Uterus (tissue), 4 donors: Measurements from ENCODE around the gene TMEM63B. TPM values are rescaled to one million over a fixed set of nuclear protein-coding genes. Genes with fewer than 3 reads are reported as not detected.

Experiments used
- DNase-seq, 2 donors: peaks; one replicate each; pipeline ENCODE4 v3.0.0-alpha.2; 2019 to 2020
- H3K27ac ChIP-seq, 2 donors: fragments of 200-600 bp; sonication (generic); 1 replicate in 1 of 2; 2 replicates in 1 of 2; pipeline ENCODE4 v1.5.1; 2016 to 2018
- H3K27me3 ChIP-seq, 2 donors: fragments of 200-600 bp; sonication (generic); one replicate each; pipeline ENCODE4 v1.5.1; 2018 to 2019; ENCODE audit warnings: control low read depth in 1 of 2
- H3K36me3 ChIP-seq, 2 donors: fragments of 200-600 bp; sonication (generic); one replicate each; pipeline ENCODE4 v1.5.1; 2019; ENCODE audit warnings: control low read depth in 1 of 2
- H3K4me1 ChIP-seq, 2 donors: fragments of 200-600 bp; sonication (generic); one replicate each; pipeline ENCODE4 v1.5.1; 2018 to 2019; ENCODE audit warnings: control low read depth in 1 of 2
- H3K4me3 ChIP-seq, 2 donors: fragments of 200-600 bp; sonication (generic); 1 replicate in 1 of 2; 2 replicates in 1 of 2; pipeline ENCODE4 v1.5.1; 2018 to 2019; ENCODE audit warnings: mild to moderate bottlenecking in 1 of 2
- H3K9me3 ChIP-seq, 2 donors: fragments of 200-600 bp; sonication (generic); one replicate each; pipeline ENCODE4 v1.5.1; 2019; ENCODE audit warnings: control low read depth in 1 of 2
- CTCF ChIP-seq, 4 experiments: fragments of 200-600 bp in 2 of 4; fragments of 450-650 bp in 2 of 4; sonication (generic) in 2 of 4; IDR thresholded peaks; one replicate each; pipeline ENCODE4 v1.5.1; 2016 to 2019; ENCODE audit warnings: antibody characterized with exemption in 4 of 4, mild to moderate bottlenecking in 2 of 4, moderate library complexity in 1 of 4
- POLR2A ChIP-seq, 2 donors: fragments of 450-650 bp; IDR thresholded peaks; one replicate each; pipeline ENCODE4 v1.6.1; 2016; ENCODE audit warnings: antibody characterized with exemption in 2 of 2, mild to moderate bottlenecking in 1 of 2, moderate library complexity in 1 of 2
- intact Hi-C: fragments of 100-400 bp; cut with DNase I; formaldehyde crosslinking; loops from one replicate; pipeline ENCODE4 v1.15.1; 2023; ENCODE audit warnings: low total_unique reads
- total RNA-seq, 4 donors: library from RNA; depleted of rRNA in 3 of 4; stranded (reverse); fragments of >200 nt in 3 of 4; gene quantifications; one replicate each; pipeline versions ENCODE4 v1.1.0 to v1.2.4, GENCODE V29; 2014 to 2023
- donor health status: DM: yes; HTN: yes; CAD: no.

TMEM63B gene
- total RNA-seq, 4 donors from 2014 or later = 0.77 to 24.9 (median 15.4) TPM

DNA sequence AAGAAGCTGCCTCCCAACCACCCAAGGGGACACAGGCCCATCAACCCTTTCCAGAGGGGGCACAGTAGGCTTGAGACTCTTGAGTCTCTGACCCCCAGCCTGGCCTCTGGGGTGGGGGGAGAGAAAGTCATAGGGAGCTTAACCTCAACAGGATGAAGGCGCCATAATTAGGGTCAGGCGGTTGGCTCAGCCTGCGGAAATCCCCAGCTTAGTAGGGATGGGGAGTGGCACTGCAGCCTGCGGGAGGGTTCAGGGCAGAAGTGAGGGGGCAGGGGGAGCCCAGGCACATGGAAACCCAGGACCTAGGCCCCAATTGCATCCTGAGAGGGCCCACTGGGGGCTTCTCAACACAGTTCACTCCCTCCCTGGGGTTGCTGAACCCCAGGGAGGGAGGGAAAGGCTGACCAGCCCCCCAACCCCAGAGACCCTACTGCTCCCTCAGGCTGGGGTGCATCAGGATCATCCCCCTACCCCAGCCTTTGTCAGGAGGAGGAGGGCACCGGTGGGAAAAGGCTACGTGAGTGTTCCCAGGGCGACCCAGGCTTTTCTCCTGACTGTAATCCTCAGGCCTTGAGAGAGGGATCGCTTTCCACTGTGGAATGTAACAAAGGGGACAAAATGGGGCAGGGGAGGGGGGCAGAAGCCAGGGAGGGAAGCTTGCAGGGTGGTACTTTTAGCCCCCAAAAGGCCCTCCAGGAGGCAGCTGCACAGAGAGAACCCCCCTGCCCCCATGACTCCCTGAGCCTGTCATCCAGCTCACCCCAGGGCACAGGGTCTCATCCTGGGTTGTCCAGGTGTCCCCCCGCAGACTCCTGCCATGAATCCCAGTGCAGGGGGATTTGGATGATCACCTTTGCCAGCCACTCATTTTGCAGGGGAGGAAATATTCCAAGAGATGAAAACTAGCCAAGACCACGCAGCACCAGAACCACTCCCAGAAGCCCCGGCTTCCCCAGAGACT, 46.5 kb upstream of the TMEM63B start:
- intact Hi-C loops = no loop called here
- Histone ChIP-seq H3K36me3 (no peaks in the 10 kb centered on the region), H3K27me3 (no peaks in the 10 kb centered on the region), H3K4me1 (peaks cover 0 to 8% of the 10 kb centered on the region in 2 donors), H3K4me3 (no peak overlapping the region), H3K27ac (no peak overlapping the region), H3K9me3 (no peaks in the 10 kb centered on the region)
- no peak for DNase-seq
- TF ChIP-seq POLR2A (IDR thresholded peaks at IDR 0.05) (no peak), CTCF (IDR thresholded peaks at IDR 0.05) (no peak)

- H3K4me3 ChIP-seq = no peak overlapping the region
- H3K9me3 ChIP-seq = no peaks in the 10 kb centered on the region
- H3K36me3 ChIP-seq = no peaks in the 10 kb centered on the region
- TF ChIP-seq CTCF (IDR thresholded peaks at IDR 0.05) = no peak
- no peak for TF ChIP-seq POLR2A (IDR thresholded peaks at IDR 0.05)
- no peak overlapping the region for H3K27ac ChIP-seq
- DNase-seq = no peak
- intact Hi-C loops = no loop called here
- no peaks in the 10 kb centered on the region for H3K27me3 ChIP-seq
- peaks cover 0 to 2% of the 10 kb centered on the region in 2 donors for H3K4me1 ChIP-seq
Measured at GRCh38 chr6:44081753-44082152, 45.6 kb upstream of the TMEM63B start.

- no peak overlapping the region for H3K27ac ChIP-seq
- intact Hi-C loops = no loop called here
- no peak overlapping the region for H3K4me3 ChIP-seq
- TF ChIP-seq POLR2A (IDR thresholded peaks at IDR 0.05) (no peak), CTCF (IDR thresholded peaks at IDR 0.05) (no peak)
- no peak for DNase-seq
- no peaks in the 10 kb centered on the region for H3K36me3 ChIP-seq
- H3K27me3 ChIP-seq = no peaks in the 10 kb centered on the region
- no peaks in the 10 kb centered on the region for H3K9me3 ChIP-seq
- H3K4me1 ChIP-seq = no peaks in the 10 kb centered on the region
Measured at GRCh38 chr6:44082872-44083321, 44.5 kb upstream of the TMEM63B start.

GRCh38 chr6:44084231-44085014, 42.9 kb upstream of the TMEM63B start:
- no peak for TF ChIP-seq POLR2A (IDR thresholded peaks at IDR 0.05)
- no peak for TF ChIP-seq CTCF (IDR thresholded peaks at IDR 0.05)
- Histone ChIP-seq H3K27me3 (no peaks in the 10 kb centered on the region), H3K9me3 (no peaks in the 10 kb centered on the region), H3K36me3 (no peaks in the 10 kb centered on the region), H3K4me3 (no peak overlapping the region), H3K27ac (no peak overlapping the region), H3K4me1 (no peaks in the 10 kb centered on the region)
- intact Hi-C loops = no loop called here
- DNase-seq = no peak

DNA sequence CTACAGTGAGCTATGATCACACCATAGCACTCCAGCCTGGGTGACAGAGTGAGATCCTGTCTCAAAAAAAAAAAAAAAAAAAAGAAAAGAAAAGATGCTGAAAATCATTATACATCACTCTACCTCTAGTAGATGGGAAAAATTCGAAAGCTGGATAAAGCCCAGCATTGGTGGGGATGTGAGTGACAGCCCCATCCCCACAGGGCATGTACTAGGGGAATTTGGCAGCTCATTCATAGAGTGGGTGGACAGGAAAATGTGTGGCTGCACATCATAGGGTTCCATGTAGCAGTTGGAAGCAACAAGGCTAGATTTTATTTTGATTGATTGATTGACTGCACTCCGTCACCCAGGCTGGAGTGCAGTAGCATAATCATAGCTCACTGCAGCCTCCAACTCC, 42.1 kb upstream of the TMEM63B start:
- Histone ChIP-seq H3K4me1 (no peaks in the 10 kb centered on the region), H3K36me3 (no peaks in the 10 kb centered on the region), H3K27ac (no peak overlapping the region), H3K4me3 (no peak overlapping the region), H3K27me3 (no peaks in the 10 kb centered on the region), H3K9me3 (no peaks in the 10 kb centered on the region)
- intact Hi-C loops = no loop called here
- DNase-seq = no peak
- no peak for TF ChIP-seq CTCF (IDR thresholded peaks at IDR 0.05)
- TF ChIP-seq POLR2A (IDR thresholded peaks at IDR 0.05) = no peak
